BJ (cell line): ENCODE data around the gene FRMPD1. TPM values are rescaled to one million over a fixed set of nuclear protein-coding genes. Genes with fewer than 3 reads are reported as not detected.
"Not testable (repeated sequence)": the region's sequence is repeated elsewhere in the genome, so short reads cannot be mapped to it uniquely, and the experiment has no call there.

ENCODE experiments used
- CTCF ChIA-PET: fragments of 350-600 bp; formaldehyde crosslinking; extraction: SDS; loops from one replicate; lab custom pipeline; 2021; ENCODE audit warnings: antibody characterized with exemption, inconsistent platforms; lab: Yijun Ruan, JAX
- POLR2A ChIA-PET: fragments of 300-600 bp; sonication (Branson Sonifier 250); formaldehyde crosslinking; extraction: SDS; loops from one replicate; lab custom pipeline; 2021; ENCODE audit warnings: antibody characterized with exemption; lab: Charles Lee
- DNase-seq: peaks from one replicate; pipeline ENCODE4 v3.0.0-alpha.2; 2011; ENCODE audit warnings: low read depth
- H3K27me3 ChIP-seq: 2 replicates; pipeline ENCODE4 v1.6.0; 2011; ENCODE audit warnings: low read length; ENCODE audit not compliant: control insufficient read depth, insufficient read depth
- H3K36me3 ChIP-seq: 2 replicates; pipeline ENCODE4 v1.5.1; 2011; ENCODE audit warnings: low read length; ENCODE audit not compliant: control insufficient read depth, insufficient read depth
- H3K4me3 ChIP-seq: 2 replicates; pipeline ENCODE4 v1.5.1; 2011; ENCODE audit warnings: low read depth, mild to moderate bottlenecking, control low read depth, low read length
- CTCF ChIP-seq: IDR thresholded peaks from 2 replicates; pipeline ENCODE4 v1.5.1; 2011; ENCODE audit warnings: low read depth, mild to moderate bottlenecking, control low read depth, inconsistent platforms, low read length, moderate library complexity; ENCODE audit not compliant: insufficient read depth
- polyA plus RNA-seq: library from polyadenylated mRNA; depleted of rRNA; stranded (reverse); fragments of >200 nt; gene quantifications from 2 replicates; pipeline ENCODE4 v1.2.3, GENCODE V29; 2011

FRMPD1 gene
- polyA plus RNA-seq, 1 experiment = not detected

GRCh38 chr9:37758747-37759146 lies 108.0 kb downstream of the FRMPD1 start:
- Histone ChIP-seq H3K36me3 (no peaks in the 10 kb centered on the region), H3K4me3 (no peak overlapping the region), H3K27me3 (no peaks in the 10 kb centered on the region)
- CTCF ChIA-PET = interaction anchor here (1.6 kb wide), 1 partner anchor 9 kb away, joined by 4 read pairs; no protein-coding TSS in a partner anchor
- DNase-seq = no peak
- POLR2A ChIA-PET = no interaction called here
- no peak for TF ChIP-seq CTCF

GRCh38 chr9:37760416-37761161 lies 109.8 kb downstream of the FRMPD1 start:
- CTCF ChIA-PET = interaction anchor here (1.0 to 1.2 kb wide), 2 partner anchors 11 to 13 kb away, joined by 3 to 4 read pairs; no protein-coding TSS in a partner anchor
- POLR2A ChIA-PET = no interaction called here
- DNase-seq = no peak

GRCh38 chr9:37761511-37761910 lies 110.8 kb downstream of the FRMPD1 start:
- no peak for DNase-seq
- no peak for TF ChIP-seq CTCF
- Histone ChIP-seq H3K27me3 (no peaks in the 10 kb centered on the region), H3K4me3 (no peak overlapping the region), H3K36me3 (no peaks in the 10 kb centered on the region)
- ChIA-PET POLR2A (no interaction called here), CTCF (no interaction called here)

More at GRCh38 chr9:37760416-37761161, 109.8 kb downstream of the FRMPD1 start:
- TF ChIP-seq CTCF = no peak
- no peaks in the 10 kb centered on the region for H3K36me3 ChIP-seq
- no peaks in the 10 kb centered on the region for H3K27me3 ChIP-seq
- no peak overlapping the region for H3K4me3 ChIP-seq

GRCh38 chr9:37765263-37765662 lies 114.5 kb downstream of the FRMPD1 start:
- POLR2A ChIA-PET, CTCF ChIA-PET, DNase-seq, H3K27me3 ChIP-seq, H3K4me3 ChIP-seq, H3K36me3 ChIP-seq: not testable (repeated sequence)

- ChIA-PET POLR2A (no interaction called here), CTCF (no interaction called here)
- DNase-seq = no peak
- Histone ChIP-seq H3K36me3 (peaks cover 7% of the 10 kb centered on the region), H3K27me3 (no peaks in the 10 kb centered on the region), H3K4me3 (no peak overlapping the region)
- no peak for TF ChIP-seq CTCF
These were observed 118.6 kb downstream of the FRMPD1 start for GRCh38 chr9:37769306-37769705.
